Effector CD4-positive, alpha-beta T cell (primary cell): ENCODE measurements around the gene HIVEP3.

Source experiments
- DNase-seq: peaks from one replicate; pipeline ENCODE4 v3.0.0-alpha.2; 2020

Gene HIVEP3

GRCh38 chr1:41645062-41645461 is 273.7 kb downstream of the HIVEP3 start:
- DNase-seq = no peak

GRCh38 chr1:41642922-41643821 is 275.6 kb downstream of the HIVEP3 start:
- DNase-seq = no peak

DNA sequence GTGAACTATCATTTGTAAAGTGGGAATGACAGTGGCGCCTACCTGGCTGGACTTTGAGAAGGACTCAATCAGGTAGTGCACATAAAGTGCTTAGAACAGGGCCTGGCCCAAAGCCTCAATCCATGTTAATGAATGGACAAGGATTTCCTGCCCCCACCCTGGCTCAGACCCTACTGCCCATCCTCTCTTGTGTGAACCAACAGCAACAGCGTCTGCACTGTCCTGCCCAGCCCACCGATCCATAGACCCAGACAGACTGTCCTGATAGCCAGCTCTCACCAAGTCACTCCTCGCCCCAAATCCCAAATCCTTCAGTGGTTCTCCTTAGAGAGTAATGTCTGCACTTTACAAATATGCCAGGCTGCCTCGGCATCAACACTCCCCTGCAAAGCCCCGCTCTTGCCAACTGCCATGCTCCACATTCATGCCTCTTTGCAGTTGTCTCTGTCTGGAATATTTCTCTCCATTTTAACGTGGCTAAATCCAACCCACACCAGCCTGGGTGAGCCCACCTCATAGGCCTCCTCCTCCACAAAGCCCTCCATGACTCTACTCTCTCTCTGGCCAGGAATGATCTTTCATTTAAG is 276.7 kb downstream of the HIVEP3 start:
- DNase-seq = no peak

- DNase-seq = no peak
These were observed 277.3 kb downstream of the HIVEP3 start for GRCh38 chr1:41641475-41641814.

DNA sequence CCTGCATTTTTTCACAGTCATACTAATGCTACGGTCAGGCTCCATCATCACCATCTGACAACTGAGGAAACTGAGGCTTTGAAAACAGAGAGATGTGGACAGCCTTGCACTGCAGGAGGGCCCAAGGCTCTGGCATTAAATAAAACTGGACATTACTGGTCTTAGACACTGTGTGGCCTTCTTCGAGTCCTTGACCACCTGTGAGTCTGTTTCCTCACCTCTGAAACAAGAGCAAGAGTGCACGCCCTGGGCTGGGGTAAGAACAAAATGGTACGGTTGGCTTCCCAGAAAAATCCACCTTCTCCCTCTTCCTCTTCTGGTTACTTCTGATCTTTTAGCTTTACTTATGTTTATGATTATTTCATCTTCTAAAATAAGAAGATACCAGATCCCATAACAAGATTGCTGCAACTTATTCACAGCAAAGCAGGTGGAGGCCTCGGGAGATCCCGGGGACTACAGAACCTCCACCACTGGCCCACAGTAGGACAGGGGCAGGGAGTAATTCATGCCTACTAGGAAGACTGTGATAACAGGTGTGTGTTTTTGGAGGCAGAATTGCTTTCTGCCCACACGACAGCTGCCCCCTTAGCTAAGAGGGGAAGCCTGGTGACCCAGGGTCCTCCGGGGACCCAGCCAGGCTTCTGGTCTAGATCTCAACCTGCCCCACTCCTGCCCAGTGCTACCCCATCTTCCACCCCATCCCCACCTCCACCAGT is 277.8 kb downstream of the HIVEP3 start:
- DNase-seq = no peak

GRCh38 chr1:41640141-41640751 is 278.5 kb downstream of the HIVEP3 start:
- no peak for DNase-seq

GRCh38 chr1:41639332-41639936 is 279.3 kb downstream of the HIVEP3 start:
- DNase-seq = no peak

DNA sequence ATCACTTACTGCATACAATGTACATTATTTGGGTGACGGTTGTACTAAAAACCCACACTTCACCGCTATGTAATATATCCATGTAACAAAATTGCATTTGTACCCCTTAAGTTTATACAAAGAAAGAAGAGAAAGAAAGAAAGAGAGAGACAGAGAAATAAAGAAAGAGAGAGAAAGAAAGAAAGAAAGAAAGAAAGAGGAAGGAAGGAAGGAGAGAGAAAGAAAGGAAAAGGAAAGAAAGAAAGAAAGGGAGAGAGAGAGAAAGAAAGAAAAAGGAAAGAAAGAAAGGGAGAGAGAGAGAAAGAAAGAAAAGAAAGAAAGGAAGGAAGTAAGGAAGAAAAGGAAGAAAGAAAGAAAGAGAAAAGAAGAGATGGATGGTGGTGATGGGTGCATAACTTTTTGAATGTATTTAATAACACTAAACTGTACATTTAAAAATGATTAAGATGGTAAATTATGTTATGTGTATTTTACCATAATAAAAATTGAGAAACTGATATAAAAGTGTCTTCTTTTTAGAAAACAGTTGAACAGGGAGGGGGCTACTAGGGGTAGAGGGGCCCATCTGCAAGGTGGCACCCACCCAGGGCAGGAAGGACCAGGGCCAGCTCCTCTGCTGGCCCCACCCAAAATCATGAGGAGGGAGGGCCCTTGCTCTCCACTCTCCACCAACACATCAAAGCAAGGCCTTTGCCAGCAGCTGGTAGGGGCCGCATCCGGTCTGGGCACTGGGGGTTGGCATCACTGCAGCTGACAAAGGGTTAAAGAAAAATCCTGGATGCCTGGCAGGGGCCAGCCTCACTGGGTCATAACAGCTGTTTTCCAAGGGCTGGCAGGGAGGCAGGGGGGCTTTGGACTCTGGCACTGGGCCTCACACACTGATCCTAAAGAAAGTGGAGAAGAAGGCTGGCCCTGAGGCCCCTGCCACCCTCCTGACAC is 280.4 kb downstream of the HIVEP3 start:
- DNase-seq = no peak

GRCh38 chr1:41637367-41637766 is 281.4 kb downstream of the HIVEP3 start:
- no peak for DNase-seq

DNA sequence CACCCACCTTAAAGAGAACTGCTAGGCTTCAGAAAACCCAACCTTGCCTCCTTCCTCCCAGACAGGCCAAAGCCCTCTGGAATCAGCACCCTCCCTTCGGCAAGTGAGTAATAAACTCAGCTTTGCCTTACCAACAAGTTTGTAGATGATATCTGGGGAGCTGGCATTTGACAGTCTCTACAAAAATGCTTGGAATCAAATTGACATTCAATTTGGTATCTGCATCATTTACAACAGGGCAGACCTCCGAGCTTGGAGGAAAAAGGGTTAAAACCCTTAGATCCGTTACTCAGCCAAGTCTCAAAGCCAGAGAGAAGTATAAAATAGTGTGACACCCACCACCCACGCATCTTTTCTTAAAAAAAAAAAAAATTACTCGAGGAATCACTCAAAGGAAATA is 285.0 kb downstream of the HIVEP3 start:
- DNase-seq = no peak

GRCh38 chr1:41632781-41633575 is 285.7 kb downstream of the HIVEP3 start:
- DNase-seq = no peak

GRCh38 chr1:41631971-41632370 is 286.8 kb downstream of the HIVEP3 start:
- DNase-seq = no peak

GRCh38 chr1:41631154-41631553 is 287.6 kb downstream of the HIVEP3 start:
- DNase-seq = no peak

- DNase-seq = no peak
These were observed 289.2 kb downstream of the HIVEP3 start for GRCh38 chr1:41629571-41629970.

DNA sequence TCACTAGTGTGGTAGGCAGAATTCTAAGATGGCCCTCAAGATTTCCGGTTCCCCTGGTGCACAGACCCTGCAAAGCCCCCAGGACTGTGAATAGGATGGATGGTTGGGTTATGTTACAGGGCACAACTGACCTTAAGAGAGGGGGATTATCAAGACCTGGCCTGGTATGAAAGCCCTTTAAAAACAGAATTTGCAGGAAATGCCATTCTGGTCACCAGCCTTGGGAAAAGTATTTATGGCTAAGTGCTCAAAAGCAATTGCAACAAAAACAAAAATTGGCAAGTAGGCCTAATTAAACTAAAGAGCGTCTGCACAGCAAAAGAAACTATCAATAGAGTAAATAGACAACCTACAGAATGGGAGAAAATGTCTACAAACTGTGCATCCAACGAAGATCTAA is 289.6 kb downstream of the HIVEP3 start:
- no peak for DNase-seq

DNA sequence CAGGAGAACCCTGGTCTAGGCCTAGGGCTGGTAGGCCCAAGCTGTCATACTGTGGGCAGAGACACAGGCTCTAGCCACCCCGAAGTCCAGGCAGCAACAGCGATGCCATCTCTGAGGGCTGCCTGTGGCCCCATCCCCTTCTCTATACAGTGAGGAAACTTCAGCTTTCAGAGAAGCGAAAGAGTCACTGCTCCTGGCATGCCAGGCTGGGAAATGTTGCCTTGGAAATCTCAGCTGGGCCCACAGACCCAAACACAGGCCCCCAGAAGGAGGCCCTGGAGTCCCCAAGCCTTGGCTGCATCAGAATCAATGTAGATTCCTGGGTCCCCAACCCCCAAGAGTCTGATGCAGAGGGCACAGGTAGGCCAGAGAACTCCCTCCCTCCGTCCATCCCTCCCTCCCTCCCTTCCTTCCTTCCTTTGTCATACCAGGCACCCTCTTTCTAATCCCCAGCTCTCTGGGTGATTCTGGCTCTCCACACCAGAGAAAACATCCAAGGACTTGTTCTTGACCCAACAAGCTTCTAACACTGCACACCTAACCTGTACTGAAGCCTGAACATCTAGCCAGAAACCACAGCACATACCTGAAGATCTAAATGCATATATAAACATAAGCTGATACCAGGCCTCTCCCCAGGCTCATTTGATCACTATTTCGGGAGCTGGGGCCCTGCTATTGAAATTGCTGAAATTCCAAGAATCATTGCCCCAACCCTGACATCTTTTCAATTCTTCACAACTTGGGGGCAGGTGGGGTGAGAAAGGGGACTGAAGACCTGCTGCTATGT is 291.0 kb downstream of the HIVEP3 start:
- DNase-seq = no peak

DNA sequence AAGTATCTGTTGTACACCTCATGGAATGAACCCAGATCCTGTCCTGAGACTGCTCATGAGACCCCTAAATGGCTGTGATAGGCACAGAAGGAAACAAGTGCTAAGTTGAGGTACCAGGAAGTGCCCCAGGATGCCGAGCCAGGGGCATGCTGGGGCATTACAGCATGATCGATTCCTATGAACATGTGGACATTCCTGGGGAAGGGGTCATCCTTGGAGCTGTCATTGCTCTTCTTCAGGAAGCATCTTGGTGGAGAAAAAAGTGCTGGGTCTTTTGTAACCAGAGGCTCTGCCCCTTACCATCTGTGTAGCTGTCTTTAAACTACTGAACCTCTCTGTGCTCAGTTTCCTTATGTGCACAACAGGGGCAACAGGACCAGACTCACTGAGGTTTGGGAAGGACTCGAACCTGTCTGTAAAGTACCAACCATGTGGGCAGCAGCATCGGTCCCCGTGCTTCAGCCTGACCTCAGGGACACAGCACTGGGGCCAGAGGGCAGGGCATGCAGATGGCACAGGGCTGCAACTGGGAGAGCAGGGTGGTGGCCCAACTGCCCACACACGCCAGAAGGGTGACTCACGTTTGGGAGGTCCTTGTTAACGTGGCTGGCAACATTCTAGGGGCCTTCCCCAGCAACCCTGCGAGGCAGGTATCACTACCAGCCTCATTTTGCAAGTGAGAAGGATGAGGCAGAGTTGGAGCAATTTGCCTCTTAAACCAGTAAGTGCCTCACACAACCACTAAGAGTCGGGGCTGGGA is 291.9 kb downstream of the HIVEP3 start:
- no peak for DNase-seq

- no peak for DNase-seq
These were observed 292.6 kb downstream of the HIVEP3 start for GRCh38 chr1:41626146-41626545.

- no peak for DNase-seq
These were observed 295.0 kb downstream of the HIVEP3 start for GRCh38 chr1:41623736-41624135.
